IMR-90 (cell line): ENCODE measurements around the gene ENAH. TPM values are rescaled to one million over a fixed set of nuclear protein-coding genes. Genes with fewer than 3 reads are reported as not detected.

Experiments used
- ATAC-seq: fragments of 200-7000 bp; cut with Tn5 transposase; 2 replicates; pipeline ENCODE4 v1.9.1; 2020; ENCODE audit warnings: low read depth, mild to moderate bottlenecking, moderate library complexity
- BruUV-seq: library from RNA; stranded (reverse); fragments of 400-500 nt; replicated peaks from 2 replicates; lab custom pipeline; 2021; lab: Mats Ljungman, UMichigan
- CTCF ChIA-PET: fragments of 300-600 bp; formaldehyde crosslinking; extraction: SDS; loops from one replicate; lab custom pipeline; 2021; ENCODE audit warnings: antibody characterized with exemption; lab: Yijun Ruan, JAX
- POLR2A ChIA-PET: fragments of 300-600 bp; sonication (Branson Sonifier 250); formaldehyde crosslinking; loops from one replicate; lab custom pipeline; 2022; ENCODE audit warnings: antibody characterized with exemption; ENCODE audit not compliant: unreplicated experiment; lab: Charles Lee
- DNase-seq: peaks from one replicate; pipeline ENCODE4 v3.0.0; 2013
- H2AFZ ChIP-seq: replicated peaks from 2 replicates; pipeline ENCODE3; 2013; ENCODE audit warnings: low read length, mild to moderate bottlenecking; ENCODE audit not compliant: poor library complexity
- H2AK5ac ChIP-seq: 2 replicates; pipeline ENCODE4 v1.6.1; 2013; ENCODE audit warnings: low read depth, low read length, inconsistent platforms
- H2AK9ac ChIP-seq: replicated peaks from 2 replicates; pipeline ENCODE3; 2013; ENCODE audit warnings: mild to moderate bottlenecking, low read depth, low read length, moderate library complexity; ENCODE audit not compliant: poor library complexity
- H2BK120ac ChIP-seq: 2 replicates; pipeline ENCODE4 v1.6.1; 2013; ENCODE audit warnings: low read depth, low read length, inconsistent platforms
- H2BK15ac ChIP-seq: 3 replicates; pipeline ENCODE4 v1.6.1; 2013; ENCODE audit warnings: low read depth, low read length, inconsistent platforms
- H2BK20ac ChIP-seq: 2 replicates; pipeline ENCODE4 v1.6.1; 2013; ENCODE audit warnings: low read depth, mild to moderate bottlenecking, inconsistent platforms, low read length, moderate library complexity
- H2BK5ac ChIP-seq: 2 replicates; pipeline ENCODE4 v1.6.1; 2013; ENCODE audit warnings: mild to moderate bottlenecking, low read depth, low read length, inconsistent platforms; ENCODE audit not compliant: poor library complexity, severe bottlenecking
- H3K14ac ChIP-seq: replicated peaks from 2 replicates; pipeline ENCODE4 v1.6.1; 2013; ENCODE audit warnings: low read depth, low read length, inconsistent platforms
- H3K18ac ChIP-seq: 2 replicates; pipeline ENCODE4 v1.6.1; 2013; ENCODE audit warnings: low read depth, low read length, control low read depth
- H3K23ac ChIP-seq: 2 replicates; pipeline ENCODE4 v1.6.1; 2013; ENCODE audit warnings: low read depth, low read length, inconsistent platforms
- H3K27ac ChIP-seq: 2 replicates; pipeline ENCODE4 v1.5.1; 2013; ENCODE audit warnings: mild to moderate bottlenecking, control low read depth, low read length; ENCODE audit not compliant: insufficient read depth
- H3K27me3 ChIP-seq: 2 replicates; pipeline ENCODE4 v1.6.1; 2013; ENCODE audit warnings: low read length; ENCODE audit not compliant: control insufficient read depth, insufficient read depth
- H3K36me3 ChIP-seq: 2 replicates; pipeline ENCODE4 v1.6.1; 2013; ENCODE audit warnings: low read length, mixed read lengths; ENCODE audit not compliant: control insufficient read depth, insufficient read depth
- H3K4ac ChIP-seq: 2 replicates; pipeline ENCODE4 v1.6.1; 2013; ENCODE audit warnings: low read depth, low read length, inconsistent platforms
- H3K4me1 ChIP-seq: 2 replicates; pipeline ENCODE4 v1.6.1; 2013; ENCODE audit warnings: low read length, mixed read lengths; ENCODE audit not compliant: control insufficient read depth, insufficient read depth
- H3K4me2 ChIP-seq: 2 replicates; pipeline ENCODE4 v1.6.1; 2013; ENCODE audit warnings: low read depth, mild to moderate bottlenecking, control low read depth, low read length, moderate library complexity
- H3K4me3 ChIP-seq: 2 replicates; pipeline ENCODE4 v1.5.1; 2013; ENCODE audit warnings: low read depth, mild to moderate bottlenecking, control low read depth, low read length, moderate library complexity; ENCODE audit not compliant: insufficient read depth
- H3K56ac ChIP-seq: 2 replicates; pipeline ENCODE4 v1.6.1; 2013; ENCODE audit warnings: low read length, inconsistent platforms; ENCODE audit not compliant: insufficient read depth; ENCODE audit errors: extremely low read depth
- H3K79me1 ChIP-seq, 2 experiments: 2 replicates each; pipeline ENCODE4 v1.6.1; 2013; ENCODE audit warnings: low read length in 2 of 2, inconsistent platforms in 1 of 2, low read depth in 1 of 2
- H3K9ac ChIP-seq: 2 replicates; pipeline ENCODE4 v1.6.1; 2013; ENCODE audit warnings: low read depth, low read length, control low read depth
- H3K9me1 ChIP-seq: 2 replicates; pipeline ENCODE4 v1.6.1; 2013; ENCODE audit warnings: low read length, inconsistent platforms; ENCODE audit not compliant: insufficient read depth
- H3K9me3 ChIP-seq: 2 replicates; pipeline ENCODE4 v1.6.1; 2013; ENCODE audit warnings: low read length; ENCODE audit not compliant: control insufficient read depth, insufficient read depth
- H4K20me1 ChIP-seq: 2 replicates; pipeline ENCODE4 v1.6.1; 2013; ENCODE audit warnings: low read length, inconsistent platforms; ENCODE audit not compliant: insufficient read depth
- H4K5ac ChIP-seq: 2 replicates; pipeline ENCODE4 v1.6.1; 2013; ENCODE audit warnings: mild to moderate bottlenecking, low read depth, low read length, control low read depth
- H4K8ac ChIP-seq, 2 experiments: 2 replicates each; pipeline ENCODE4 v1.6.1; 2013; ENCODE audit warnings: low read depth in 2 of 2, low read length in 2 of 2, control low read depth in 1 of 2, inconsistent platforms in 1 of 2
- H4K91ac ChIP-seq: 2 replicates; pipeline ENCODE4 v1.6.1; 2013; ENCODE audit warnings: low read depth, low read length, inconsistent platforms; ENCODE audit not compliant: insufficient read depth
- BHLHE40 ChIP-seq: fragments of 150-350 bp; IDR thresholded peaks from 2 replicates; pipeline ENCODE4 v1.6.1; 2016; ENCODE audit warnings: mild to moderate bottlenecking, low read depth, low read length
- CTCF ChIP-seq: conservative IDR thresholded peaks from 2 replicates; pipeline ENCODE4 v1.5.1; 2012; ENCODE audit warnings: mild to moderate bottlenecking, low read depth, low read length, improper control_type of control experiment
- ELK1 ChIP-seq: fragments of 150-350 bp; IDR thresholded peaks from 2 replicates; pipeline ENCODE4 v1.6.1; 2016; ENCODE audit warnings: low read depth, mild to moderate bottlenecking, low read length, moderate library complexity, borderline replicate concordance
- MXI1 ChIP-seq: IDR thresholded peaks from 2 replicates; pipeline ENCODE4 v1.6.1; 2012; ENCODE audit warnings: low read depth, mild to moderate bottlenecking, low read length, moderate library complexity, borderline replicate concordance
- NFE2L2 ChIP-seq: fragments of 150-350 bp; IDR thresholded peaks from 2 replicates; pipeline ENCODE4 v1.6.1; 2016; ENCODE audit warnings: low read depth, mild to moderate bottlenecking, low read length
- POLR2A ChIP-seq: IDR thresholded peaks from 2 replicates; pipeline ENCODE4 v1.6.1; 2012; ENCODE audit warnings: mild to moderate bottlenecking, low read depth, low read length
- RCOR1 ChIP-seq: IDR thresholded peaks from 2 replicates; pipeline ENCODE4 v1.6.1; 2012; ENCODE audit warnings: mild to moderate bottlenecking, low read length, improper control_type of control experiment; ENCODE audit not compliant: insufficient replicate concordance
- RFX5 ChIP-seq: IDR thresholded peaks from 2 replicates; pipeline ENCODE4 v1.8.0; 2012; ENCODE audit warnings: low read depth, mild to moderate bottlenecking, low read length, moderate library complexity
- SMC3 ChIP-seq: fragments of 150-350 bp; IDR thresholded peaks from 2 replicates; pipeline ENCODE4 v1.6.1; 2016; ENCODE audit warnings: low read depth, mild to moderate bottlenecking, antibody characterized with exemption, low read length, moderate library complexity
- USF2 ChIP-seq: fragments of 150-350 bp; IDR thresholded peaks from 2 replicates; pipeline ENCODE4 v1.6.1; 2017; ENCODE audit warnings: mild to moderate bottlenecking, antibody characterized with exemption, low read length, low read depth
- WGBS, 2 experiments: methylation state at CpG; one replicate each; pipeline versions ENCODE4 v1.1.5 to v1.1.7; 2013; ENCODE audit warnings: missing lambda C conversion rate in 2 of 2; ENCODE audit not compliant: insufficient read length in 1 of 2; ENCODE audit errors: extremely low coverage in 2 of 2; 5-methylcytosine and 5-hydroxymethylcytosine counted together
- dilution Hi-C: fragments of 300-500 bp; cut with HindIII; formaldehyde crosslinking; loops from one replicate; pipeline ENCODE4 v1.14.3; 2018; ENCODE audit warnings: low sequenced_read_pairs; ENCODE audit not compliant: unreplicated experiment
- in situ Hi-C: fragments of 300-500 bp; cut with MboI; formaldehyde crosslinking; loops from 3 replicates; pipeline ENCODE4 v1.14.3; 2019; ENCODE audit warnings: low sequenced_read_pairs, inconsistent platforms, mixed read lengths
- intact Hi-C: fragments of 100-400 bp; cut with micrococcal nuclease; formaldehyde crosslinking; loops from 2 replicates; pipeline ENCODE4 v1.10.0; 2022
- polyA plus RNA-seq, 3 experiments: library from polyadenylated mRNA; depleted of rRNA; stranded (reverse); fragments of >200 nt; gene quantifications; 2 replicates each; pipeline ENCODE4 v1.2.3, GENCODE V29; 2012; ENCODE audit warnings: low replicate concordance in 1 of 3
- total RNA-seq: library from RNA; depleted of rRNA; stranded (reverse); fragments of >200 nt; gene quantifications from 2 replicates; pipeline ENCODE4 v1.2.3, GENCODE V29; 2012

The ENAH gene
- total and polyA plus RNA-seq, 2 of the 4 experiments (the other 2 are of a cell fraction), result 61.3 to 86.9 TPM

- Histone ChIP-seq H2AFZ (no peak overlapping the region), H2BK5ac (no peak overlapping the region), H3K9me3 (no peaks in the 10 kb centered on the region), H2BK120ac (no peak overlapping the region), H4K20me1 (peaks cover 69% of the 10 kb centered on the region), H3K56ac (no peak overlapping the region), H2AK5ac (no peak overlapping the region), H3K4me2 (no peak overlapping the region), H3K9ac (no peak overlapping the region), H3K79me1 (peaks cover 41 to 74% of the 10 kb centered on the region in 2 experiments), H4K91ac (no peak overlapping the region), H3K4ac (no peak overlapping the region), H4K5ac (no peak overlapping the region), H3K4me3 (no peak overlapping the region), H3K23ac (no peak overlapping the region), H3K27ac (no peak overlapping the region), H3K14ac (no peak overlapping the region), H3K27me3 (no peaks in the 10 kb centered on the region), H3K4me1 (peaks cover 7% of the 10 kb centered on the region), H2AK9ac (no peak overlapping the region), H3K18ac (no peak overlapping the region), H2BK20ac (no peak overlapping the region), H2BK15ac (no peak overlapping the region), H4K8ac (no peak overlapping the region), H3K36me3 (peaks cover 4% of the 10 kb centered on the region), H3K9me1 (peaks cover 7% of the 10 kb centered on the region)
- dilution Hi-C loops, result no loop called here
- DNase-seq, result no peak
- intact Hi-C loops, result loop anchor here (5.0 kb wide), 1 partner anchor 35 kb away; no protein-coding TSS in a partner anchor
- TF ChIP-seq MXI1 (no peak), CTCF (no peak), POLR2A (no peak), NFE2L2 (no peak), BHLHE40 (no peak), ELK1 (no peak), SMC3 (no peak), RFX5 (no peak), USF2 (no peak), RCOR1 (no peak)
- in situ Hi-C loops, result no loop called here
- ATAC-seq, result no peak
- POLR2A ChIA-PET, result no interaction called here
- 100% methylated on average over 3 of the region's 3 CpGs; no CpG with 5 or more reads in 1 of the 2 experiments for WGBS, 2 experiments
- BruUV-seq, result no TSS peak
- CTCF ChIA-PET, result no interaction called here
Observed at GRCh38 chr1:225637651-225638199, 15.2 kb downstream of the ENAH start.
